Measurements from ENCODE around the gene LAGE3.
"Not testable (repeated sequence)": the region's sequence is repeated elsewhere in the genome, so short reads cannot be mapped to it uniquely, and the experiment has no call there.

Gene LAGE3

DNA sequence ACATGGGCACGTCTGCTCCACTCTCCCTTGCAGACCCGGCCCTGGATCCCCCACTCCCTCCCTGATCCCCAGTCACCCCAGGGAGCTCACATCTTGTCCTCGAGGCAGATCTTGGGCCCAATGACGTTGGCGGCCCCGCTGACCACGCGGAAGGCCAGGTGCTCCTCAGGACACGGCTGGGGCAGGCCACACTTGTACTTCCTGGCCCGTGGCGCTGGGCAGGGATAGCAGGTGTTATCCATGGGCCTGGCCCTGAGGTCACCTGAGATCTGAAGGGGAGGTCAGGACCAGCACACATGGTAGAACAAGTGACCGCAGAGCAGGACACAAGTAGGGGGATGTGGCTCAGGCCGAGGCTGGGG is 29.3 kb upstream of the LAGE3 start:
- Mint-ChIP-seq H3K4me3 (no peak overlapping the region), H3K27ac (no peak overlapping the region), H3K36me3 (peaks cover 4% of the 10 kb centered on the region), H3K27me3 (no peaks in the 10 kb centered on the region), H3K4me1 (ENCODE audit: low read depth) (peaks cover 13% of the 10 kb centered on the region), H3K9me3 (ENCODE audit: low read depth) (no peaks in the 10 kb centered on the region)

DNA sequence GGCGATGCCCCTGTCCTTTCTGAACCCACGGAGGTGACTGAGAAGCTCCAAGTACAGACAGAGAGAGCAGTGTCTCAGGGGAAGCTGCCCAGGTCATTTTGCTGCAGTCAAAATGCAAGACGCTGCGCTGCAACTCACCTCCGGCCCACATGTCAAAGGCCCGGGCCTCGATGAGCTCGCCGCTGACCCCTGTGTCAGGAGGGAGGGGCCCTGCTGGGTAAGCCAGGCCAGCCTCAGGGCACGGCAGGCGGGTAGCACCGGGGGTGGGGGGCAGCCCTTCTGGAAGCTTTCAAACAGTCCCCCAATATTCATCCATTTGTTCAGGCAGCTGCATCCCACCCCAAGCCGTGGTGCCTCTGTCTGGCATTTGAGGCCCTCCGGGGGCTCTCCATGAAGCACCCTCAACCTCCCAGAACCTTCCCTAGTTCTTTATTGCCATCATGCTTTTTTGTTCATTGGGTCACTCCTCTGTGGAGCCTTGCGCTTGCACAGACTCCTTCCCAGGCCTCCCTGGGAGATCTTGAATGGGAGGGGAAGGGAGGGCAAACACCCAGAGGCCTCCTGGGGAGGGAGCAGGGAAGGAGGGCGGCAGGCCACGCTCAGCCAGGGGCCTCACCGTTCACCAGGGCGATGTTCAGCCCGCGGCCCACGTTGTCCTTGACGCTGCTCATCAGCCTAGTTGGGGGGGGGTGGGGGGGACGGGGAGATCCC is 28.7 kb upstream of the LAGE3 start:
- Mint-ChIP-seq H3K27me3 (no peaks in the 10 kb centered on the region), H3K36me3 (peaks cover 4% of the 10 kb centered on the region), H3K4me1 (ENCODE audit: low read depth) (peaks cover 13% of the 10 kb centered on the region)

DNA sequence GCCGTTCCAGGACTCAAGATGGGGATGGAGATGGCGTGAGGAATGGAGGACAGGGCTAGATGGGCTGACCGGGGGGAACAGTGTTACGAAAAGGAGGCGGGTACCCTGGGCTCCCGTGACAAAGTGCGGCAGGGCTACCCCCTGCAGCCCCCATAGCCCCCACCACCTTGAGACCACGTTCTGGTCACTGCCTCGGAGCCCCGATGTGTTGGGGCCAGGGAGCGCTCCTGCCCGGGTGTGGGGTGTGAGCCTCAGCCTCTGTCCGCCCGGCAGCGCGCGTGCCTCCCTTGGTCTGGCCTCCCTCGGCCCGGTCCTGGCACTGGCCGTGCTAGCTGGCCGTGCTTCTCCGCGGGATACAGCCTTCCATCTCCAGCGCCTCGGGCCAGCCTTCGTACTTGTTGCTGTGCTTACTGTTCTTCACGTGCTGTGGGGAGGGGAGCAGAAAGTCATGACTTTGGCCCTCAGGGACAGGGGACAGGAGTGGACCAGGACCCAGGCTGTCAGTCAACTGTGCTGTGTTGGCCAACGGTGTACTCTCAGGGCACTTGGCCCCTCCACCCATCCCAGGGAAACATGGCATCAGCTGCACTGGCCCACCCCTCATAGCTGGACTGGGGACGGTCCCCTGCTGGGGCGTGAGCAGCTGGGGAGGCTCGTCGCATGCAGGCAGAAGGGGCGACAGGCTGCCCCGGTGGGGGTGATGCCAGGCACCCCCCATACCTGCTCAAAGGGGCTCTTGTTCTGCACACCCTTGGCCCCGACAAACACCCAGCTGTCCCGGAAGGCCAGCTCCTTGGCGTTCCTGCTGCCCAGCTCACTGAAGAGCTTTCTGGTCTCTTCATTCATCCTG is 27.6 kb upstream of the LAGE3 start:
- no peak overlapping the region for H3K4me3 Mint-ChIP-seq
- H3K9me3 Mint-ChIP-seq (ENCODE audit: low read depth): no peaks in the 10 kb centered on the region
- no peaks in the 10 kb centered on the region for H3K27me3 Mint-ChIP-seq
- H3K4me1 Mint-ChIP-seq (ENCODE audit: low read depth): peaks cover 9% of the 10 kb centered on the region
- H3K27ac Mint-ChIP-seq: no peak overlapping the region
- H3K36me3 Mint-ChIP-seq: peaks cover 4% of the 10 kb centered on the region

More for the DNA sequence above, 28.7 kb upstream of the LAGE3 start:
- no peak overlapping the region for H3K4me3 Mint-ChIP-seq
- no peak overlapping the region for H3K27ac Mint-ChIP-seq
- no peaks in the 10 kb centered on the region for H3K9me3 Mint-ChIP-seq (ENCODE audit: low read depth)

DNA sequence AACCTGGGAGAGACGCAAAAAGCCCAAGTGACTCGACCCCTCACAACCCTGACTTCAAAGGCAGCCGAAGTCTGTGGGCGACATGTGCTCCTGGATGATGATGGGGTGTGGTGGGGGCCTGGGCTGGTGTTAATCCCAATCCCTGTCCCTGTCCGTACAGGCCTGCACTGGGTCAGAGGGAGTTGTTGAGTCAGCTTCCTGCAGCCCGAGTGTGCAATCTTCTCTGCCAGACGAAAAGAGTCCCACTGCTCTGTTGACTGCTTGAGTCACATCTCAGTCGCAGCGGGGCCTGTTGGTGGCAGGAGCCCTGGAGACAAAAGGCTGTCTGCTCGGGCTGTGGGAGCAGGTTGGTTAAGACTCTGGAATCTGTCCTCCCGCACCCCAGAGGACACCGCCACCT is 26.7 kb upstream of the LAGE3 start:
- no peaks in the 10 kb centered on the region for H3K27me3 Mint-ChIP-seq
- no peaks in the 10 kb centered on the region for H3K9me3 Mint-ChIP-seq (ENCODE audit: low read depth)
- H3K4me3 Mint-ChIP-seq: no peak overlapping the region
- H3K36me3 Mint-ChIP-seq: peaks cover 4% of the 10 kb centered on the region
- peaks cover under 1% of the 10 kb centered on the region for H3K4me1 Mint-ChIP-seq (ENCODE audit: low read depth)
- H3K27ac Mint-ChIP-seq: no peak overlapping the region

DNA sequence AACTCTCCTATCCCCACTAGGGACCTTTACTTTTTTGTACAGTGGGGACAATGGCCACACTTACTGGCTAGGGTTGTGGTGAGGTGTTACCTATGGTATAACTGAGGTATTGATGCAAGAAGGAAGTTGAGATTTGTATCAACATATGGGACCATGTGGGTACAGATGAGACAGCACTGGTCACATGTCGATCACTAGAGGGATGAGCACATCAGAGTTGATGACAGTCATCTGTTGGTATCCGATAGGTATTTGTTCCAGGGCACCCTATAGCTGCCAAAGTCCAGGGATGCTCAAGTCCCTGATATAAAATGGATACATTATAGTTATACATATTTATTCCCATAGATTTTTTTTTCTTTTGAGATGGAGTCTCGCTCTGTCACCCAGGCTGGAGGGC is 23.9 kb upstream of the LAGE3 start:
- Mint-ChIP-seq H3K4me3 (no peak overlapping the region), H3K4me1 (ENCODE audit: low read depth) (no peaks in the 10 kb centered on the region), H3K27ac (no peak overlapping the region), H3K36me3 (no peaks in the 10 kb centered on the region), H3K9me3 (ENCODE audit: low read depth) (no peaks in the 10 kb centered on the region), H3K27me3 (no peaks in the 10 kb centered on the region)

DNA sequence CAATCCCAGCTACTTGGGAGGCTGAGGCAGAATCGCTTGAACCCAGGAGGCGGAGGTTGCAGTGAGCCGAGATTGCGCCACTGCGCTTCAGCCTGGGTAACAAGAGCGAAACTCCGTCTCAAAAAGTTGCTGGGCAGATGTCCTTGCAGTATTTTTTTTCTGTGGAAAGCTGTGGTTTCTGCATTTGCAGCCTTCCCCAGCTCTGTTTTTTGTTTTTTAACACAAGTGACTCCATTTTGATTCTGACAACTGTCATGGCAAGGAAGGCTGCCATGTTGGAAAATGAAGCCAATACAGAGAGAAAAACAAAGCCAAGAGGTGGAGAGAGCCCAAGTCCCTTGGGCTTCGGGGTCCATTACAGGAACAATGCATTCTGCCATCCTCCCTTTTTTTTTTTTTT is 23.0 kb upstream of the LAGE3 start:
- Mint-ChIP-seq H3K27ac (no peak overlapping the region), H3K4me3 (no peak overlapping the region), H3K27me3 (no peaks in the 10 kb centered on the region), H3K4me1 (ENCODE audit: low read depth) (no peaks in the 10 kb centered on the region), H3K9me3 (ENCODE audit: low read depth) (no peaks in the 10 kb centered on the region), H3K36me3 (no peaks in the 10 kb centered on the region)

DNA sequence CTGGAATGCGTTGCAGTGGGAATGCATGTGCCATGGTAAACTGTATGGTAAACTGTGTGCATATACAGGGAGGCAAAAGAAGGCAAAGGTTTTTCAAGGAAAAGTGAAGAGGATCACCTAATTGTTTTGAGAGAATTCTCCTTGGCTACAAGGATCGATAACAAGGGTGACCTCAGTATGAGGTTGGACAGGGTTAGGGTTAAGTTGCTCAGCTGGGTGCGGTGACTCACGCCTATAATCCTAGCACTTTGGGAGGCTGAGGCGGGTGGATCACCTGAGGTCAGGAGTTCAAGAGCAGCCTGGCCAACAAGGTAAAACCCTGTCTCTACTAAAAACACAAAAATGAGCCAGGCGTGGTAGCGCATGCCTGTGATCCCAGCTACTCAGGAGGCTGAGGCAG is 22.3 kb upstream of the LAGE3 start:
- H3K9me3 Mint-ChIP-seq (ENCODE audit: low read depth); H3K4me1 Mint-ChIP-seq (ENCODE audit: low read depth); H3K4me3 Mint-ChIP-seq; H3K36me3 Mint-ChIP-seq; H3K27ac Mint-ChIP-seq; H3K27me3 Mint-ChIP-seq: not testable (repeated sequence)

DNA sequence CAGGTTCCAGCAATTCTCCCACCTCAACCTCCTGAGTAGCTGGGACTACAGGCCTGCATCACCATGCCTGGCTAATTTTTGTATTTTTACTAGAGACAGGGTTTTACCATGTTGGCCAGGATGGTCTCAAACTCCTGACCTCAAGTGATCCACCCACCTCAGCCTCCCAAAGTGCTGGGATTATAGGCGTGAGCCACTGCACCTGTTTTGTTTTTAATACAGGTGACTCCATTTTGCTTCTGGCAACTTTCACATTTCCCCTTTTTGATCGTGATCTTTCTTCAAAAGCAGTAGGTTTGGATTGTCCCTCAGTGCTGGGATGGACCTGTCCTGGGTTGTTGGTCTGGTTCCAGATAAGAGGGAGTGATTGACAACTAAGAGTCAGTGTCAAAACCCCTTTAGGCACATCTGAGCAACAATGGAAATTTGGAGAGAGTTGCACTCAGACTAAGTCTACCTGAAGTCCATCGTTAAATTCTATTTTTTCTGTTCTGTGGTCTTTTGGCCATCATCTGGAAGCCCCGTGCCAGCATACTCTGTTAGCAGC is 17.6 kb upstream of the LAGE3 start:
- H3K4me3 Mint-ChIP-seq; H3K9me3 Mint-ChIP-seq (ENCODE audit: low read depth); H3K4me1 Mint-ChIP-seq (ENCODE audit: low read depth); H3K36me3 Mint-ChIP-seq; H3K27me3 Mint-ChIP-seq; H3K27ac Mint-ChIP-seq: not testable (repeated sequence)

DNA sequence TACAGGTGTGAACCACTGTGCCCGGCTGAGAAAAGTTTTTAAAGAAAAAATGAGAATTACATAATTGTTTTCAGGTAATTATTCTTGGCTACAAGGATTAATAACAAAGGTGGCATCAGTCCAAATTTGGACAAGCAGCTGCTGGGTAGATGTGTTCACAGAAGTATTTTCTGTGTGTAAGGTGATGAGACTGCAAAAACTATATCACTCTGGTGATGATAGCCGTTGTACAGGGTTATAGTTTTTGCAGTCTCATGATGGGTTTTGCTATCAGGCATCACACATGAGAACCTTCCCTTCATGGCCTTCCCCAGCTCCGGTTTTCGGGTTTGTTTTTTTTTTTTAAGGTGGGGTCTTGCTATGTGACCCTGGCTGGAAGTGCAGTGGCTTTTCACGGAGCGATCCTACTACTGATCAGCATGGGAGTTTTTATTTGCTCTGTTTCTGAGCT is 16.4 kb upstream of the LAGE3 start:
- H3K4me1 Mint-ChIP-seq (ENCODE audit: low read depth): no peaks in the 10 kb centered on the region
- H3K27me3 Mint-ChIP-seq: no peaks in the 10 kb centered on the region
- H3K9me3 Mint-ChIP-seq (ENCODE audit: low read depth): no peaks in the 10 kb centered on the region
- H3K4me3 Mint-ChIP-seq: no peak overlapping the region
- H3K36me3 Mint-ChIP-seq: no peaks in the 10 kb centered on the region
- no peak overlapping the region for H3K27ac Mint-ChIP-seq

DNA sequence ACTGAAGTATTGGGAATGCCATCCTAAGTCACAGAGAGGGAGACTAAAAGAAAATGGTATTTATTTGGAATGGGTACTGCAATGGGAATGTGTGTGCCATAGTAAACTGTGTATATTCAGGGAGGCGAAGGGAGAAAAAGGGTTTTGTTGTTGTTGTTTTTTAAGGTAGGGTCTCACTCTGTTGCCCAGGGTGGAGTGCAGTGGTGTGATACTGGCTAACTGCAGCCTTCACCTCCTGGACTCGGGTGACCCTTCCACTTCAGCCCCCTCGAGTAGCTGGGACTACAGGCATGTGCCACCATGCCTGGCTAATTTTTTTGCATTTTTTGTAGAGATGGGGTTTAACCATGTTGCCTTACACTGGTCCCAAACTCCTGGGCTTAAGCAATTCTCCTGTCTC is 15.6 kb upstream of the LAGE3 start:
- H3K36me3 Mint-ChIP-seq: no peaks in the 10 kb centered on the region
- peaks cover 1% of the 10 kb centered on the region for H3K4me1 Mint-ChIP-seq (ENCODE audit: low read depth)
- no peak overlapping the region for H3K27ac Mint-ChIP-seq
- H3K9me3 Mint-ChIP-seq (ENCODE audit: low read depth): no peaks in the 10 kb centered on the region
- H3K27me3 Mint-ChIP-seq: no peaks in the 10 kb centered on the region
- H3K4me3 Mint-ChIP-seq: no peak overlapping the region

DNA sequence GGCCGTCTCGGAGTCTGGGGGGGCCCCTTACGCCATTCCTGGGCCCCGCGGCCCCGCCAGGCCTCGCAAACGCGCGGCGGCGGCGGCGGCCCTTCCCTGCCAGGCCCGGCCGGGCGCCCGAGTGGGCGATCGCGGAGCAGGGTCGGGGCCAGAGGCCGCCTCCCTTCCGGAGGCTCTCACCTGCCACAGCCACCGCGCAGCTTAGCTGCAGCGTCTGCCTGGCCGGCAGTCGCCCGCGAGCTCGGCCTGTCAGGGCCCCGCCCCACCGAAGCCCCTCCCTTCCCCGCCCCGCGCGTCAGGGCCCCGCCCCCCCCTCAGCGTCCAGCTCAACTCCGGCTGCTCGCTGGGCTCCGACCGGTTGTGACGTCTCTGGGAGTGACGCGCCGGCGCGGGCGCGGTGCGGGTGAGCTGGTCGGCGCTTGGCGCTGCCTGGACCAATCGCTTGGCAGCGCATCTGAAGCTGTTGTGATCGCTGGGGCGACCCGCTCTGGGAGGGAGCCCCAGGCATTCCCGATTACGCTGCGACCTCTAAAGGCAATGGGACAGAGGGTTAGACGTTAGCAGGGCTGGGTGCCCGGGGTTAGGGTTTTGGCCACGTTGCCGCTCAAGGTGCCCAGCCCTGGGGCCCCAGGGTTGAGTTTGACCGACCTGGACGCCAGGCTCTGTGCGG is 11.5 kb upstream of the LAGE3 start, which contains the start of gene SLC10A3:
TSS of gene SLC10A3 (minus strand) at position 216 of the 670 bp plus-strand sequence. CDS start 1,689 bp downstream, outside the sequence.
- Mint-ChIP-seq H3K9me3 (ENCODE audit: low read depth) (no peaks in the 10 kb centered on the region), H3K4me3 (peak within 1 kb of the TSS; percentile 90), H3K36me3 (no peaks in the 10 kb centered on the region), H3K27ac (peak within 1 kb of the TSS; percentile 82), H3K4me1 (ENCODE audit: low read depth) (peaks cover 9% of the 10 kb centered on the region), H3K27me3 (no peaks in the 10 kb centered on the region)

DNA sequence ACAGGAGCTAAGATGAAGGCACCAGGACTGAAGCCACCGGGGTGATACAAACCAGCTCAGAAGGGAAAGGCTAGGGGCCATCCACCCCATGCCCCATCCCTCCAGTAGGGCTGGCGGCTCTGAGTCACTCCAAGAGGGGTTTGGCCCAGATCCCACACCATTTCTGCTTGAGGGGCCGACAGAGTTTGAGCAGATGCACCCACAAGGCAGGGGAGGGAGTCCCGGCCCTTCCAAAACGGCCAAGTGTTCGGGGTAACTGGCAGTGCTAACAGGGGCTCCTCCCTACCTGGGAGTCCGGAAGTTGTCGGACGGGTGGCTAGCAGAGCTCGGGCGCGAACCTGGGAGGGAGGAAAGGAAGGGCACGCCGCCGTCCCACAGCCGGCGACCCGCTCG is 10.9 kb upstream of the LAGE3 start:
- Mint-ChIP-seq H3K9me3 (ENCODE audit: low read depth) (no peaks in the 10 kb centered on the region), H3K4me3 (peak overlapping the region; percentile 90), H3K27me3 (no peaks in the 10 kb centered on the region), H3K36me3 (no peaks in the 10 kb centered on the region), H3K4me1 (ENCODE audit: low read depth) (peaks cover 9% of the 10 kb centered on the region), H3K27ac (peak overlapping the region; percentile 82)

DNA sequence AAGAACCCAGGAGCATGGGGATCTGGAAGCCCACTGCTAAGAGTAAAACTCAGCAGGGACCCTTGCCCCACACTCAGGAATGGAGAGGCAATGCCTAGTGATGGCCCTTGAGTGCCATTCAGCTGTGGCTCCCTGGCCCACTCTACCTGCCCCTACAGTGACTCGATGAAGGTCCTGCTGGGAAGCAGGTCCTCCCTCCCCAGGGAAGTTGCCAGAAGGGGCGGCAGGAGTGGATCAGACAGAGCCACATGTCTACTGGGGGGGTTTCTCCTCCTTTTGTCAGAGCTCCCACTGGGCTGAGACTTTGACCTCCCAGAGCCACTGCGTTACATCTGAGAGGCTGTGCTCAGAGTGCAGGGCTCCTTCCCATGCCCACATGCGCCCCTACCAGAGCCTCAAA is 10.1 kb upstream of the LAGE3 start:
- Mint-ChIP-seq H3K9me3 (ENCODE audit: low read depth) (no peaks in the 10 kb centered on the region), H3K36me3 (no peaks in the 10 kb centered on the region), H3K4me1 (ENCODE audit: low read depth) (peaks cover 14% of the 10 kb centered on the region), H3K27me3 (no peaks in the 10 kb centered on the region), H3K27ac (peak overlapping the region; percentile 82), H3K4me3 (peak overlapping the region; percentile 90)

DNA sequence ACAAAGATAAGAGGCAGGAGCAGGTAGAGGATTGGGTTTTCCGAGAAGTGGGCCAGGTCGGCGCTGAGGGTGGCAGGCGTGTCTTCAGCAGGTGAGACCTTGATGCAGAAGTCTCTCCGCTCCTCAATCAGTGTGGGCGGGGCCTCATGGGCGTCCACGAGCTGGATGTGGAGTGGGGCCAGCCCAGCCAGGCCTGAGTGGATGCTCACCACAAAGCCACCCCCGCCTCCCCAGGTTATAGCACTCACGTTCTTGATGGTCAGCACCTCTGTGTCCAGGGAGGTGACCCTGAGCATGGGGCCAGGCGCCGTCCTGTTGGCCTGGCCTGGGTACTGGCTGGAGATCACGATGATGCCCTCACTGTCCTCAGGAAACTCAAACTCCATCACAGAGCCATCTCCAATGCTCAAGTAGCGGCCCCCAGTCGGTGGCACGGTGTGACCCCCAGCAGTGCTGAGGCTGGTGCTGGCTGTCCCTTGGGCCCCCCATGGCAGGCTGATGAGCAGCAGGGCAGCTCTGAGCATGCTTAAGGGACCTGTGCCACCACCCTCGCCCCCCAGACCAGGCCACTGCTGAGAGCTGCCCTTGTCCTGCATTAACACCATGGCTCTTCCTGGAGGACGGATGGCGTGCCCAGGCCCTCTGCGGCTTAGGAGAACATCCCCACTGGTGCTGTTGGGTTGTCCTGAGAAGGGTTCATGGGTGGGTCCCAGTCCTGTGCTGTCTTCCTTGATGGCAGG is 9.4 kb upstream of the LAGE3 start:
- no peaks in the 10 kb centered on the region for H3K36me3 Mint-ChIP-seq
- no peaks in the 10 kb centered on the region for H3K9me3 Mint-ChIP-seq (ENCODE audit: low read depth)
- H3K27me3 Mint-ChIP-seq: no peaks in the 10 kb centered on the region
- peaks cover 15% of the 10 kb centered on the region for H3K4me1 Mint-ChIP-seq (ENCODE audit: low read depth)
- H3K27ac Mint-ChIP-seq: no peak overlapping the region
- peak overlapping the region; percentile 41 for H3K4me3 Mint-ChIP-seq
